Psoas muscle (tissue), 8 donors: ENCODE results near the gene SEM1. TPM values are rescaled to one million over a fixed set of nuclear protein-coding genes. Genes with fewer than 3 reads are reported as not detected.

Experiments
- ATAC-seq, 4 donors: fragments of 200-7000 bp; cut with Tn5 transposase; one replicate each; pipeline ENCODE4 v1.9.1; 2020; ENCODE audit warnings: moderate library complexity in 3 of 4, mild to moderate bottlenecking in 2 of 4
- DNase-seq, 2 donors: peaks; one replicate each; pipeline ENCODE4 v3.0.0-alpha.2; 2020
- H3K27ac ChIP-seq: fragments of 200-600 bp; one replicate; pipeline ENCODE4 v1.8.0; 2022
- H3K27me3 ChIP-seq, 3 donors: fragments of 200-600 bp in 1 of 3; one replicate each; pipeline versions ENCODE4 v1.6.1 to v1.8.0; 2013 to 2022; ENCODE audit warnings: low read length in 2 of 3, mild to moderate bottlenecking in 2 of 3, moderate library complexity in 1 of 3; ENCODE audit not compliant: insufficient read depth in 3 of 3
- H3K36me3 ChIP-seq, 2 donors: fragments of 200-600 bp in 1 of 2; one replicate each; pipeline versions ENCODE4 v1.6.1 to v1.8.0; 2013 to 2022; ENCODE audit warnings: low read depth in 1 of 2, mild to moderate bottlenecking in 1 of 2, moderate library complexity in 1 of 2; ENCODE audit not compliant: insufficient read depth in 1 of 2
- H3K4me1 ChIP-seq: fragments of 200-600 bp; one replicate; pipeline ENCODE4 v1.8.0; 2022
- H3K4me3 ChIP-seq: fragments of 200-600 bp; one replicate; pipeline ENCODE4 v1.8.0; 2022; ENCODE audit warnings: mild to moderate bottlenecking
- H3K9me3 ChIP-seq: fragments of 200-600 bp; one replicate; pipeline ENCODE4 v1.8.0; 2022
- CTCF ChIP-seq: fragments of 200-600 bp; IDR thresholded peaks from one replicate; pipeline ENCODE4 v1.8.0; 2022; ENCODE audit warnings: antibody characterized with exemption
- whole genome bisulfite sequencing, 3 donors: extraction: QIAGEN DNeasy Blood & Tissue Kit; methylation state at CpG; one replicate each; pipeline versions ENCODE4 v1.1.6 to v1.1.7; 2013; 5-methylcytosine and 5-hydroxymethylcytosine counted together
- intact Hi-C, 2 donors: fragments of 100-400 bp; cut with DNase I; formaldehyde crosslinking; loops; one replicate each; pipeline versions ENCODE4 v1.11.0 to v1.14.2; 2022
- polyA plus RNA-seq, 3 donors: library from polyadenylated mRNA; stranded (reverse); fragments of 200-250 nt; gene quantifications; one replicate each; pipeline ENCODE4 v1.2.3, GENCODE V29; 2013
- total RNA-seq, 4 donors: library from RNA; stranded (reverse); fragmentation: NEBNext Ultra II Directional in 2 of 4; extraction: Animal tissue kit (Norgen Biotek cat#: 25700) in 2 of 4; gene quantifications; one replicate each; pipeline versions ENCODE4 v1.2.1 to v1.2.4, GENCODE V29; 2021 to 2023
- donor health status: healthy with polysubstance abuse.
- donor health status: DM: no; HTN: no; CAD: no; lungs with moderate emphysema.
- donor health status: Bipolar disorder and iron deficiency.
- donor health status: healthy.
- donor health status: DM: yes; HTN: yes; CAD: no.
- donor health status: DM: no; HTN: no; CAD: no.
- donor health status: DM: no; HTN: no; CAD: no.
- donor health status: DM: yes; HTN: yes; CAD: no.

SEM1 gene
- total and polyA plus RNA-seq, 7 donors = 30.5 to 107 (median 69.9) TPM

- peak overlapping the region; percentile 23 for H3K27ac ChIP-seq
- peaks cover 0 to 22% of the 10 kb centered on the region in 2 donors for H3K36me3 ChIP-seq
- H3K4me1 ChIP-seq = peaks cover 54% of the 10 kb centered on the region
- no peak overlapping the region for H3K4me3 ChIP-seq
- ATAC-seq = peak in 1 of 4 donors; percentile 58
- WGBS, 3 donors = 96 to 100% (median 97%) methylated on average over 1 of the region's 1 CpG
- no peak for TF ChIP-seq CTCF
- no peak for DNase-seq
- H3K9me3 ChIP-seq = no peaks in the 10 kb centered on the region
- H3K27me3 ChIP-seq = no peaks in the 10 kb centered on the region
- intact Hi-C loops = no loop called here
Observed at GRCh38 chr7:96691702-96692101, 17.9 kb downstream of the SEM1 start.

- WGBS, 3 donors = 93 to 100% (median 99%) methylated on average over 1 of the region's 1 CpG
- peaks cover 40% of the 10 kb centered on the region for H3K4me1 ChIP-seq
Observed at GRCh38 chr7:96689414-96689813, 20.2 kb downstream of the SEM1 start.

GRCh38 chr7:96686305-96686704, 23.3 kb downstream of the SEM1 start:
- TF ChIP-seq CTCF = no peak
- ATAC-seq (no peak), DNase-seq (no peak)
- H3K27me3 ChIP-seq = no peaks in the 10 kb centered on the region
- peaks cover 24% of the 10 kb centered on the region for H3K4me1 ChIP-seq
- peaks cover 3% of the 10 kb centered on the region for H3K9me3 ChIP-seq
- intact Hi-C loops = no loop called here
- H3K27ac ChIP-seq = no peak overlapping the region
- peaks cover 0 to 10% of the 10 kb centered on the region in 2 donors for H3K36me3 ChIP-seq
- no peak overlapping the region for H3K4me3 ChIP-seq

More at GRCh38 chr7:96689414-96689813, 20.2 kb downstream of the SEM1 start:
- H3K36me3 ChIP-seq = peaks cover 0 to 22% of the 10 kb centered on the region in 2 donors
- no peaks in the 10 kb centered on the region for H3K9me3 ChIP-seq
- H3K27me3 ChIP-seq = no peaks in the 10 kb centered on the region
- H3K27ac ChIP-seq = no peak overlapping the region
- ATAC-seq (no peak), DNase-seq (no peak)
- intact Hi-C loops = no loop called here
- TF ChIP-seq CTCF = no peak
- H3K4me3 ChIP-seq = no peak overlapping the region

GRCh38 chr7:96685755-96686154, 23.9 kb downstream of the SEM1 start:
- no peak for TF ChIP-seq CTCF
- H3K36me3 ChIP-seq = peaks cover 0 to 10% of the 10 kb centered on the region in 2 donors
- peaks cover 3% of the 10 kb centered on the region for H3K9me3 ChIP-seq
- no peak overlapping the region for H3K4me3 ChIP-seq
- no peaks in the 10 kb centered on the region for H3K27me3 ChIP-seq
- no peak for ATAC-seq
- H3K4me1 ChIP-seq = peaks cover 19% of the 10 kb centered on the region
- H3K27ac ChIP-seq = no peak overlapping the region
- DNase-seq = no peak
- WGBS, 3 donors = 93 to 100% (median 95%) methylated on average over 1 of the region's 1 CpG
- intact Hi-C loops = no loop called here

GRCh38 chr7:96685353-96685752, 24.3 kb downstream of the SEM1 start:
- intact Hi-C loops = no loop called here
- Histone ChIP-seq H3K9me3 (peaks cover 3% of the 10 kb centered on the region), H3K27ac (no peak overlapping the region), H3K4me3 (no peak overlapping the region), H3K36me3 (peaks cover 0 to 10% of the 10 kb centered on the region in 2 donors), H3K27me3 (no peaks in the 10 kb centered on the region), H3K4me1 (peaks cover 15% of the 10 kb centered on the region)
- no peak for ATAC-seq
- 79 to 83% (median 81%) methylated on average over 3 of the region's 3 CpGs for WGBS, 3 donors
- no peak for TF ChIP-seq CTCF
- DNase-seq = no peak
